Kidney (tissue), 14 donors: ENCODE data around the gene DENND5B. TPM values are rescaled to one million over a fixed set of nuclear protein-coding genes. Genes with fewer than 3 reads are reported as not detected.

Source experiments
- DNase-seq, 5 donors: peaks; one replicate each; pipeline ENCODE4 v3.0.0-alpha.2; 2013 to 2020
- FAIRE-seq: peaks from 2 replicates; lab custom pipeline; 2012; peaks lifted over from hg19 to GRCh38; lab: Jason Lieb, UNC
- H3K27ac ChIP-seq, 2 donors: one replicate each; pipeline ENCODE4 v1.7.0; 2013; ENCODE audit warnings: low read depth in 2 of 2, low read length in 2 of 2, inconsistent platforms in 1 of 2
- H3K27me3 ChIP-seq: one replicate; pipeline ENCODE4 v1.7.1; 2013; ENCODE audit warnings: low read length, inconsistent platforms; ENCODE audit not compliant: control insufficient read depth, insufficient read depth
- H3K36me3 ChIP-seq, 3 donors: one replicate each; pipeline versions ENCODE4 v1.7.0 to v1.7.1; 2013; ENCODE audit warnings: low read length in 3 of 3, control low read depth in 1 of 3, inconsistent platforms in 1 of 3; ENCODE audit not compliant: insufficient read depth in 3 of 3, control insufficient read depth in 2 of 3
- H3K4me1 ChIP-seq, 3 donors: one replicate each; pipeline versions ENCODE4 v1.7.0 to v1.7.1; 2013; ENCODE audit warnings: low read length in 3 of 3, inconsistent platforms in 1 of 3, low read depth in 1 of 3; ENCODE audit not compliant: control insufficient read depth in 2 of 3, insufficient read depth in 2 of 3
- H3K4me3 ChIP-seq, 3 donors: one replicate each; pipeline versions ENCODE4 v1.7.0 to v1.8.1; 2013; ENCODE audit warnings: low read length in 3 of 3, control low read depth in 1 of 3, inconsistent platforms in 1 of 3
- H3K9ac ChIP-seq, 3 donors: one replicate each; pipeline versions ENCODE4 v1.7.0 to v1.7.1; 2013; ENCODE audit warnings: low read length in 3 of 3, control low read depth in 1 of 3, inconsistent platforms in 1 of 3
- H3K9me3 ChIP-seq, 3 donors: one replicate each; pipeline versions ENCODE4 v1.7.0 to v1.7.1; 2013; ENCODE audit warnings: low read length in 3 of 3, control low read depth in 1 of 3, inconsistent platforms in 1 of 3; ENCODE audit not compliant: control insufficient read depth in 2 of 3, insufficient read depth in 1 of 3
- CTCF ChIP-seq: IDR thresholded peaks from 3 replicates; pipeline ENCODE4 v1.5.1; 2012; ENCODE audit warnings: mild to moderate bottlenecking, moderate library complexity, borderline replicate concordance; ENCODE audit not compliant: insufficient read depth; ENCODE audit errors: extremely low read depth
- intact Hi-C: fragments of 100-400 bp; cut with DNase I; formaldehyde crosslinking; loops from one replicate; pipeline ENCODE4 v1.11.1; 2022
- polyA plus RNA-seq: library from polyadenylated mRNA; stranded (reverse); fragments of 350-450 nt; fragmentation: Illumina TruSeq; extraction: RNeasy Lipid Tissue Mini Kit (QIAGEN cat#74804); gene quantifications from one replicate; pipeline ENCODE4 v1.2.3, GENCODE V29; 2014; ENCODE audit warnings: low read depth, low replicate concordance; ENCODE audit not compliant: insufficient read depth
- total RNA-seq: library from RNA; stranded (reverse); fragmentation: NEBNext Ultra II Directional; extraction: Animal tissue kit (Norgen Biotek cat#: 25700); gene quantifications from one replicate; pipeline ENCODE4 v1.2.1, GENCODE V29; 2021
- donor health status: control.
- donor health status: control.
- donor health status: control.
- donor health status: control.
- donor health status: control.
- donor health status: DM: yes; HTN: yes; CAD: no.
- donor health status: Normal renal cell carcinoma (clear cell type).

Gene DENND5B
- total and polyA plus RNA-seq, 2 donors from 2014 or later, result 2.9 to 14.1 TPM

GRCh38 chr12:31522607-31523006 is 68.3 kb downstream of the DENND5B start:
- no peak overlapping the region for H3K9ac ChIP-seq
- TF ChIP-seq CTCF, result no peak
- H3K27me3 ChIP-seq, result no peaks in the 10 kb centered on the region
- no peaks in the 10 kb centered on the region for H3K36me3 ChIP-seq
- no peak overlapping the region for H3K27ac ChIP-seq
- H3K9me3 ChIP-seq, result no peaks in the 10 kb centered on the region
- peaks cover 6 to 22% (median 14%) of the 10 kb centered on the region in 3 donors for H3K4me1 ChIP-seq
- no peak for FAIRE-seq
- intact Hi-C loops, result no loop called here
- no peak overlapping the region for H3K4me3 ChIP-seq
- peak in 1 of 5 donors; percentile 35 for DNase-seq

GRCh38 chr12:31521964-31522363 is 69.0 kb downstream of the DENND5B start:
- Histone ChIP-seq H3K36me3 (no peaks in the 10 kb centered on the region), H3K4me1 (peaks cover 6 to 22% (median 18%) of the 10 kb centered on the region in 3 donors), H3K4me3 (no peak overlapping the region), H3K27ac (no peak overlapping the region), H3K9ac (no peak overlapping the region), H3K9me3 (no peaks in the 10 kb centered on the region), H3K27me3 (no peaks in the 10 kb centered on the region)
- DNase-seq (peak in 3 of 5 donors; percentile 39 to 87 (median 86)), FAIRE-seq (no peak)
- TF ChIP-seq CTCF, result no peak
- intact Hi-C loops, result no loop called here

- TF ChIP-seq CTCF, result no peak
- peaks cover 6 to 18% (median 16%) of the 10 kb centered on the region in 3 donors for H3K4me1 ChIP-seq
- intact Hi-C loops, result no loop called here
- H3K9me3 ChIP-seq, result no peaks in the 10 kb centered on the region
- no peak overlapping the region for H3K4me3 ChIP-seq
- FAIRE-seq, result no peak
- no peaks in the 10 kb centered on the region for H3K27me3 ChIP-seq
- no peak for DNase-seq
- H3K36me3 ChIP-seq, result no peaks in the 10 kb centered on the region
- no peak overlapping the region for H3K27ac ChIP-seq
- no peak overlapping the region for H3K9ac ChIP-seq
These were observed 71.4 kb downstream of the DENND5B start for GRCh38 chr12:31519511-31519910.

- H3K4me1 ChIP-seq, result peaks cover 6 to 18% (median 16%) of the 10 kb centered on the region in 3 donors
- intact Hi-C loops, result no loop called here
- no peaks in the 10 kb centered on the region for H3K36me3 ChIP-seq
- FAIRE-seq (no peak), DNase-seq (peak in 2 of 5 donors; percentile 60 to 84)
- no peak for TF ChIP-seq CTCF
- H3K27me3 ChIP-seq, result no peaks in the 10 kb centered on the region
- no peaks in the 10 kb centered on the region for H3K9me3 ChIP-seq
- no peak overlapping the region for H3K27ac ChIP-seq
- no peak overlapping the region for H3K9ac ChIP-seq
- H3K4me3 ChIP-seq, result no peak overlapping the region
These were observed 72.2 kb downstream of the DENND5B start for GRCh38 chr12:31518680-31519227.
